OCI-LY7 (cell line): ENCODE measurements around the gene LRP1-AS. TPM values are rescaled to one million over a fixed set of nuclear protein-coding genes. Genes with fewer than 3 reads are reported as not detected.

Source experiments
- BruUV-seq: library from RNA; stranded (reverse); fragments of 400-500 nt; replicated peaks from 2 replicates; lab custom pipeline; 2021; lab: Mats Ljungman, UMichigan
- CTCF ChIA-PET: fragments of 300-600 bp; sonication (Branson Sonifier 250); formaldehyde crosslinking; loops from one replicate; lab custom pipeline; 2022; ENCODE audit warnings: antibody characterized with exemption; ENCODE audit not compliant: unreplicated experiment; lab: Charles Lee
- POLR2A ChIA-PET: fragments of 300-600 bp; sonication (Branson Sonifier 250); formaldehyde crosslinking; loops from one replicate; lab custom pipeline; 2022; ENCODE audit warnings: antibody characterized with exemption; lab: Charles Lee
- DNase-seq: peaks from one replicate; pipeline ENCODE4 v3.0.0-alpha.2; 2015; ENCODE audit warnings: low spot score
- H2AFZ ChIP-seq: fragments of 200-600 bp; sonication (generic), shearing (Covaris generic); 2 replicates; pipeline ENCODE4 v1.6.1; 2014; ENCODE audit warnings: mild to moderate bottlenecking, antibody characterized with exemption, low read length, moderate library complexity
- H3K27ac ChIP-seq: fragments of 200-600 bp; sonication (generic); 2 replicates; pipeline ENCODE4 v1.5.1; 2014; ENCODE audit warnings: mixed run types, low read depth, mild to moderate bottlenecking, moderate library complexity, low read length, inconsistent platforms; ENCODE audit not compliant: poor library complexity, severe bottlenecking
- H3K36me3 ChIP-seq: fragments of 200-600 bp; sonication (generic); 2 replicates; pipeline ENCODE4 v1.6.1; 2014; ENCODE audit warnings: mild to moderate bottlenecking, antibody characterized with exemption, low read length, moderate library complexity, mixed read lengths; ENCODE audit not compliant: insufficient read depth
- H3K4me1 ChIP-seq: fragments of 200-600 bp; sonication (generic); 2 replicates; pipeline ENCODE4 v1.5.1; 2014; ENCODE audit warnings: mild to moderate bottlenecking, low read length; ENCODE audit not compliant: insufficient read depth, poor library complexity, severe bottlenecking
- H3K4me2 ChIP-seq: fragments of 200-600 bp; sonication (generic); 2 replicates; pipeline ENCODE4 v1.6.1; 2014; ENCODE audit warnings: mild to moderate bottlenecking, low read length
- H3K4me3 ChIP-seq: fragments of 200-600 bp; sonication (generic); 2 replicates; pipeline ENCODE4 v1.5.1; 2014; ENCODE audit warnings: mild to moderate bottlenecking, low read depth, low read length; ENCODE audit not compliant: poor library complexity, severe bottlenecking
- H3K79me2 ChIP-seq: fragments of 200-600 bp; sonication (generic); 2 replicates; pipeline ENCODE4 v1.6.1; 2016; ENCODE audit warnings: low read depth, mild to moderate bottlenecking, low read length, moderate library complexity, mixed read lengths; ENCODE audit not compliant: insufficient read depth
- H3K9me2 ChIP-seq: fragments of 200-600 bp; sonication (generic); 2 replicates; pipeline ENCODE4 v1.6.1; 2016; ENCODE audit warnings: mild to moderate bottlenecking, low read length, mixed read lengths; ENCODE audit not compliant: insufficient read depth
- H3K9me3 ChIP-seq: fragments of 200-600 bp; sonication (generic); 2 replicates; pipeline ENCODE4 v1.6.1; 2014; ENCODE audit warnings: mild to moderate bottlenecking, mixed run types, low read length, mixed read lengths
- H4K20me1 ChIP-seq: fragments of 200-600 bp; sonication (generic); 2 replicates; pipeline ENCODE4 v1.6.1; 2014; ENCODE audit warnings: mild to moderate bottlenecking, antibody characterized with exemption, low read length, moderate library complexity, mixed read lengths; ENCODE audit not compliant: insufficient read depth
- EZH2phosphoT487 ChIP-seq: fragments of 200-600 bp; sonication (generic); IDR thresholded peaks from 2 replicates; pipeline ENCODE4 v1.6.1; 2018; ENCODE audit warnings: low read depth, borderline replicate concordance, mild to moderate bottlenecking, mixed run types, antibody characterized with exemption, low read length, moderate library complexity, mixed read lengths
- intact Hi-C: fragments of 100-400 bp; cut with micrococcal nuclease; formaldehyde crosslinking; loops from one replicate; pipeline ENCODE4 v1.10.0; 2022; ENCODE audit not compliant: unreplicated experiment
- total RNA-seq, 2 experiments: library from RNA; depleted of rRNA in 1 of 2; stranded (reverse); fragments of >200 nt in 1 of 2; shearing (Covaris generic) in 1 of 2; gene quantifications; 2 replicates each; pipeline ENCODE4 v1.2.3, GENCODE V29; 2014 to 2022
- TF ChIP-seq, protein P1 (sequence below): fragments of 200-600 bp; sonication (generic); conservative IDR thresholded peaks from 2 replicates; pipeline ENCODE4 v1.5.1; 2014; ENCODE audit warnings: mild to moderate bottlenecking, antibody characterized with exemption, low read length, moderate library complexity, mixed read lengths

The LRP1-AS gene
- total RNA-seq, 2 experiments from 2014 or later: not detected

DNA sequence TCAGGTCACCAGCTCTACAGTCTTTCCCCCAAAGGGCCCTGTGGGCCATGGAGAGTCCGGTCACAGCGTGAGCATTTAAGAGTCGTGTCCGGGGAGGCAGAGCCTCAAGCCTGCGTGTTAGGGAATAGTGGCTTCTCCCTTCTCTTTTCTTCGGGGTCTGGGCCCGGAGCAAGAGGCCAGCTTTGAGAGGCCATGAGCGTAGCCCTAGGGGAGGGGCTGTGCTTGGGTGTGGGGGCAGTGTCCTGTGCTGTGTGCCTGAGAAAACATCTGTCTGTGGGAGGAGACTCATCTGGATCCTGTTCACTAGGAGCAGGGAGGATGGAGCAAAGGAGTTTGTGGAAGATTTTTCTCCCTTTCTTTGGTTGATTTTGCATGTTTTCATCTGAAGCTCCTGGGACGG lies 5.3 kb downstream of the LRP1-AS start:
- ChIA-PET POLR2A (interaction anchor here (0.6 kb wide), 1 partner anchor 14 kb away, joined by 3 read pairs; the partner anchor contains the start of gene LRP1), CTCF (no interaction called here)
- DNase-seq: no peak
- no peaks in the 10 kb centered on the region for H3K4me1 ChIP-seq
- H3K36me3 ChIP-seq: no peaks in the 10 kb centered on the region
- no peaks in the 10 kb centered on the region for H4K20me1 ChIP-seq
- H3K4me3 ChIP-seq: no peak overlapping the region
- H3K9me3 ChIP-seq: no peaks in the 10 kb centered on the region
- TF ChIP-seq, protein P1, sequence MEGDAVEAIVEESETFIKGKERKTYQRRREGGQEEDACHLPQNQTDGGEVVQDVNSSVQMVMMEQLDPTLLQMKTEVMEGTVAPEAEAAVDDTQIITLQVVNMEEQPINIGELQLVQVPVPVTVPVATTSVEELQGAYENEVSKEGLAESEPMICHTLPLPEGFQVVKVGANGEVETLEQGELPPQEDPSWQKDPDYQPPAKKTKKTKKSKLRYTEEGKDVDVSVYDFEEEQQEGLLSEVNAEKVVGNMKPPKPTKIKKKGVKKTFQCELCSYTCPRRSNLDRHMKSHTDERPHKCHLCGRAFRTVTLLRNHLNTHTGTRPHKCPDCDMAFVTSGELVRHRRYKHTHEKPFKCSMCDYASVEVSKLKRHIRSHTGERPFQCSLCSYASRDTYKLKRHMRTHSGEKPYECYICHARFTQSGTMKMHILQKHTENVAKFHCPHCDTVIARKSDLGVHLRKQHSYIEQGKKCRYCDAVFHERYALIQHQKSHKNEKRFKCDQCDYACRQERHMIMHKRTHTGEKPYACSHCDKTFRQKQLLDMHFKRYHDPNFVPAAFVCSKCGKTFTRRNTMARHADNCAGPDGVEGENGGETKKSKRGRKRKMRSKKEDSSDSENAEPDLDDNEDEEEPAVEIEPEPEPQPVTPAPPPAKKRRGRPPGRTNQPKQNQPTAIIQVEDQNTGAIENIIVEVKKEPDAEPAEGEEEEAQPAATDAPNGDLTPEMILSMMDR: no peak
- no peak for TF ChIP-seq EZH2phosphoT487
- H2AFZ ChIP-seq: no peak overlapping the region
- H3K27ac ChIP-seq: no peak overlapping the region
- H3K79me2 ChIP-seq: no peaks in the 10 kb centered on the region
- intact Hi-C loops: no loop called here
- no peaks in the 10 kb centered on the region for H3K9me2 ChIP-seq
- H3K4me2 ChIP-seq: no peak overlapping the region
- BruUV-seq: no TSS peak

DNA sequence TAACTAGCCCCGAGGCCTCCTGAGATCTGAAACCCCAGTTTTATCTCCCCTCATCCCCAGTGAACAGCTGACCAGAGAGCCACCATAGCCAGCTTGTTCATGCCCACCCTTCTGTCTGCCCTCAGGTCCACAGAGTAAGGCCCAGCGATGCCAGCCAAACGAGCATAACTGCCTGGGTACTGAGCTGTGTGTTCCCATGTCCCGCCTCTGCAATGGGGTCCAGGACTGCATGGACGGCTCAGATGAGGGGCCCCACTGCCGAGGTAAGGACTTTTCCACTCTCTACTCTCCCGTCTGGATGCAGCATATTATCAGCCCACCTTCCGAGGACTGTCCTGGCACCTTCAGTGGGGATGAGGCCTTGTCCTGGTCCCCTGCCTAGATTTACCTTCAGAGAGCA lies 6.2 kb downstream of the LRP1-AS start:
- H4K20me1 ChIP-seq: no peaks in the 10 kb centered on the region
- no peak overlapping the region for H3K27ac ChIP-seq
- DNase-seq: no peak
- H3K4me3 ChIP-seq: no peak overlapping the region
- no peaks in the 10 kb centered on the region for H3K79me2 ChIP-seq
- no peaks in the 10 kb centered on the region for H3K4me1 ChIP-seq
- intact Hi-C loops: no loop called here
- no peaks in the 10 kb centered on the region for H3K9me3 ChIP-seq
- H3K36me3 ChIP-seq: no peaks in the 10 kb centered on the region
- H3K9me2 ChIP-seq: no peaks in the 10 kb centered on the region
- BruUV-seq: no TSS peak
- H3K4me2 ChIP-seq: no peak overlapping the region
- H2AFZ ChIP-seq: no peak overlapping the region
- POLR2A ChIA-PET: interaction anchor here (0.6 kb wide), 1 partner anchor 13 kb away, joined by 3 read pairs; the partner anchor contains the start of gene LRP1
- CTCF ChIA-PET: no interaction called here
- TF ChIP-seq, protein P1: no peak
- no peak for TF ChIP-seq EZH2phosphoT487

DNA sequence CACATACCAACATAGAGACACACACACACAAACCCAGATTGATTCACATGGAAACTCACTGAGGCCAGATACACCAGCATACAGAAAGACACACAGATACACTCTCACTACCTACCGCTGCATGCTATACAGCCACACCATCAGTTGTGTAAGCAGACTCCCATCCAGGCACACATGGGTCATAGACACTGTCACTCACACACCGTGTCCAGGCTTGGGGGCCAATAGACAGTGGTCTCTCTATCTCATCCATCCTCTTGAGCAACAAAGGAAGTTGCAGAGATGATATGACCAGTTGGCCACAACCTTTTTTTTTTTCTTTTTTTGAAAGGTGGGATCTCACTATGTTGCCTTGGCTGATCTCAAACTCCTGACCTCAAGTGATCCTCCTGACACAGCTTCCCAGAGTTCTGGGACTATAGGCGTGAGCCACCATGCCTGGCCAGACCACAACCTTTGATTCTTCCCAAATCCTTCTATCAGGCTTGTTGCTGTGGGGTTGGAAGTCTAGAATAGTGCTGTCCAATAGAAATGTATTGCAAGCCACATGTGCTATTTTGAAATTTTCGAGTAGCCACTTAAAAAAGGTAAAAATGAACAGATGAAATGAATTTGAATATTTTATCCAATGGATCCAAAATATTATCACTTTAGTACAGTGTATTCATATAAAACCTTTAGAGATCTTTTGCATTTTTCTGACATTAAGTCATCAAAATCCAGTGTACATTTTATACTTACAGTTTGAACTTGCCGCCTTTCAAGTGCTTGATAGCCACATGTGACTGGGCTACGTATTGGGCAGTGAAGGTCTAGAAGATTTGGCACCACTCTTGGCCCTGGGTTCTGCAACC lies 7.4 kb downstream of the LRP1-AS start:
- H3K4me2 ChIP-seq: no peak overlapping the region
- no peaks in the 10 kb centered on the region for H3K36me3 ChIP-seq
- no peak overlapping the region for H2AFZ ChIP-seq
- no peaks in the 10 kb centered on the region for H4K20me1 ChIP-seq
- ChIA-PET POLR2A (no interaction called here), CTCF (no interaction called here)
- no peak overlapping the region for H3K27ac ChIP-seq
- H3K9me2 ChIP-seq: no peaks in the 10 kb centered on the region
- no peak for TF ChIP-seq EZH2phosphoT487
- TF ChIP-seq, protein P1: no peak
- H3K4me1 ChIP-seq: no peaks in the 10 kb centered on the region
- BruUV-seq: no TSS peak
- intact Hi-C loops: no loop called here
- H3K4me3 ChIP-seq: no peak overlapping the region
- DNase-seq: no peak
- H3K9me3 ChIP-seq: no peaks in the 10 kb centered on the region
- no peaks in the 10 kb centered on the region for H3K79me2 ChIP-seq
